Activated CD4-positive, CD25-positive, alpha-beta regulatory T cell treated with anti-CD3 and anti-CD28 coated beads, Interleukin-2, amount 50 U/mL, for 72 hours (primary cell): ENCODE measurements around the gene PRRX2.
"Not testable (repeated sequence)": the region's sequence is repeated elsewhere in the genome, so short reads cannot be mapped to it uniquely, and the experiment has no call there.

Experiments
- DNase-seq: peaks from one replicate; pipeline ENCODE4 v3.0.0; 2021

Gene PRRX2

DNA sequence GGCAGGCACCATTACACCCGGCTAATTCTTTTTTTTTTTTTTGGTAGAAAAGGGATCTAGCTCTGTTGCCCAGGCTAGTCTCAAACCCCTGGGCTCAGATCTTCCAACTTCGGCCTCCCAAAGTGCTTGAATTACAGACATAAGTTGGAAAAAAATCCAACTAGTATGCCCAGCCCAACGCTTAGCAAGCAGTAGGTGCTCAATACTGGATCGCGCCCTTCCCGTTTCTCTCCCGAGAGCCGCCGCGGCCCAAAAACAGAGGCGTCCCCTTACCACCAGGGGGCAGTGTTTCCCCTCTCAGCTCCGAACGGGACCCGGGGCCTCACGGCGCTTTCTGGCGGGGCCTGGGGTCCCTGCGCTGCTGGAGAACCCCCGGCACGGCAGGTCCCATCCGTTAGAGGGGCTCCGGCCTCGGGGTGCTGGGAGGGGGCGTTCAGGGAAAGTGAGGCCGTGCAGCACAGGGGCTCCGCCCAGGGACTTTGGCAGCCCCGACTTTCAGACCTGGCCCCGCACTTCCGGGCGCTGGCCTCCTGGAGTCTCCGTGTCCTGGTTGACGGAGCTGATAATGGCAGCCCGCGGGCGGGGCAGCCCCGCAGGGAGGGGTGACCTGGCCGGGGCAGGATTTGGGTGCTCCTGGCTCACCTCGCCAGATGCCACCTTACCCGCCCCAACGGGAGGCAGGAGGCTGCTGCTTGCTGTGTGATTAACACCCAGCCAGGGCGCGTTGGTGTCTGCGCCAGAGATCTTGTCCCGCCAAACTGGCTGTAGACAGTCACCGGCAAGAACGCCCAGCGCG lies 72.2 kb downstream of the PRRX2 start:
- peak; percentile 91 for DNase-seq

DNA sequence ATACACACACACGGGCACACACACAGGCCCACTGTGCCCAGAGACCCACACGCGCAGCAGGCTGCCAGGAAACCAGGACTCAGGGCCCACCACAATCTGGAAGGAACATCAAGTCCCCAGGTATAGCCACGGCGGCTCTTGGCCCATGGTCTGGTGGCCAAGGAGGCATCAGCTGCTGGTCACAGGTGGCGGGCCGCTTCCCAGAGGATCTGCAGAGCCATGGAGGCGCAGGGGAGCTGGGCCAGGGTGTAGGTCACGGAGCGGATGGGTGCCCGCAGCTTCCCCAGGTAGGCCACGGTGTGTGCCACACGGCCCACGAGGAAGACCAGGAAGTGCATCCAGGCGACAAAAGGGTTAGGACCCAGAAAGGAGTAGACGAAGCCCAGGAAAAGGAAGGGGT lies 74.0 kb downstream of the PRRX2 start:
- no peak for DNase-seq

DNA sequence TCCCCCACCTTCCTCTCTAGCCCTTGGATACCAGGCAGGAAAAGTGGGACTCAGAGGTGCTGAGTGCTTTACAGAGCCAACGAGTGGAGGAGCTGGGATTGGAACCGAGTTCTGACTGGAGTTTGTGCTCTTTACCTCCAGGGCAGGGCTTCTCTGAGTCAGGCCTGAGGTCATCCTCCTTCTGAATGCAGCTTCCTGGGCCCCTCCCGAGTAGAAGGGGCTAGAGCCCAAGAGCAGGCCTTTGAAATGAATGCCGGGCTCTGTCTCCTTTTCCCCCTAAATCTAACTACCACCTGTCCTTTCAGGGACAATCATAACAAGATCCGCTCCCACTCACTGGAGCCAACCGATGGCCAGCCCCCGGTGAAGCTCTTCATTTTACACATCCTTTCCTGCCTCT lies 74.7 kb downstream of the PRRX2 start:
- no peak for DNase-seq

DNA sequence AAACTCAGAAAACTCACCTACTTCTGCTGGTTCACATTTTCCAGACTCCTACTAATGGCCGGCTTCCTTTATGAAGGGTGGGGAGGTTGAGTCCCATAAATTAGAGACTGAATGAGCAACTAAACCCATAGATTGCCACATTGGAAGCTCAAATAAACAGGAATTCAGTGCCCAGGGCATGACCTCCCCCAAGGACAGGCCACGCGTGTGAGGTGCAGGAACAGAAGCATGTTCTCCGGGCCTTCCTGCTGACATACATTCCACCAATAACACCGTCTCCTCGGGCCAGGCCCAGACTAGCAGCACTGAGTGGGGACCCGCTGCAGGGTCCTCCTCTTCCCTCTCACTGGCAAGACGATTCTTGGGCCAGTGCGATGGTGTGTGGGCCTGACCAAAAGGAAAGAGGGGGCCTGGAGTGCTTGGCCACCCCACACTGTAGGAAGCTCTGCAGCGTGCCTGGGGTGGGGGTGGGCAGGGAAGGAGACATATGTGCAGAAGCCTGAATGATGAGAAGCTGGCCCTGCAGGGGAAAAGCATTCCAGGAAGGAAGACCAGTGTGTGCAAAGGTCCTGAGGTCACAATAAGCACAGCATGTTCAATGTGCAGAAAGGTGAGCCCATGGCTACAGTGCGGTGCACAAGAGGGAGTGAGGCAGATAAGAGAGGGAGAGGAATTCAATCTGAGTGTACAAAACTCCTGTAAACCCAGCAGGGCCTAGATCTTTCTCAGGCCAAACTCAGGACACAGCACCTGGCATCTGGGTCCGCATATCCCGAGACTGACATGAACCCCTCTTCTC lies 75.4 kb downstream of the PRRX2 start:
- DNase-seq: no peak

DNA sequence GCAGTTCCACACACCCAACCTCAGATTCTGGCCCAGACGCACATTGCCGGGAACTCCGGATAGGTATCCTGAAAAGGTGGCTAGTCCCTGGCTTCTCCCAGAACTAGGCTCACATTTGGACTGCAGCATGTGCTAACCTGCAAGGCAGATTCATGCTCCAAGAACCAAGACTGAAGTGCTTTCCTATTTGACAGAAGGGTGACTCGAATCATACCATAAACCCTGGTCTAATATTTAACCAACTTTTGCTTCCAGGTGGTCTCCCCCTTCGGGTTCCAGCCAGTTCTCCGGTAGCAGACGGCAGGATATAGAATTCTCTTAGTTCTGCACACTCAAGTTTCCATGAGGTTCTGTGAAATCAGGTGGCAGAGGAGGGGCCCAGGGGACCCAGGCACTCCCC lies 79.8 kb downstream of the PRRX2 start:
- no peak for DNase-seq

DNA sequence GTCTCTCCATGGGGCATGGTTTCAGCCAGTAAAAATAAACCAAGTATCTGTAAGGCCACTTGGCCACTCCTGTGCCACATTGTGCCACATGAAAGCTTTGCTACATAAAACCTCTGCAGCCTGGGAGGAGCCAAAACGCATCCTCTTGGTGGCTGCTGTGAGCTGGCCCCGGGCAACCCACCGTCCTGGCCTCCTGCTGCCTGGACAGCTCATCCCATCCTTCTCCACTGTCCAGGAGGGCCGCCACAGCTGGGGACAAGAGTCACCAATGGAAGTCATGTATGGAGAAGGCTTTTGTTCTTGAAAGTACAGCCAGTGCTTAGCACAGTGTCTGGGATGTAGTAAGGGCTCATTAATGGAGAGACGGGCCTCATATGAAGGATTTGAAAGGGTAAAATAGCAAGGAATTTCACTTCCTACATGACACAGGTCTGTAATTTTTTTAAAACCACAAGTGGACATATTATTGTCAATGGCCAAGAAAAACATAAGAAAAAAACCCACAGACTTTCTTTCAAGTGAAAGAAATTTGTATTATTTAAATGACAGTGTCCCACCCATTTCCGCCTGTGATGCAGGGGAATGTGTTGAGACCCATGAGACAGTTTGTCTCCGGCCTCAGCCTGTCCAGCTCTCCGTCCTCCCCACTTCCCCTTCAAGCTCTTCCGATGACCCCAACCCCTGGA lies 80.8 kb downstream of the PRRX2 start:
- DNase-seq: no peak

DNA sequence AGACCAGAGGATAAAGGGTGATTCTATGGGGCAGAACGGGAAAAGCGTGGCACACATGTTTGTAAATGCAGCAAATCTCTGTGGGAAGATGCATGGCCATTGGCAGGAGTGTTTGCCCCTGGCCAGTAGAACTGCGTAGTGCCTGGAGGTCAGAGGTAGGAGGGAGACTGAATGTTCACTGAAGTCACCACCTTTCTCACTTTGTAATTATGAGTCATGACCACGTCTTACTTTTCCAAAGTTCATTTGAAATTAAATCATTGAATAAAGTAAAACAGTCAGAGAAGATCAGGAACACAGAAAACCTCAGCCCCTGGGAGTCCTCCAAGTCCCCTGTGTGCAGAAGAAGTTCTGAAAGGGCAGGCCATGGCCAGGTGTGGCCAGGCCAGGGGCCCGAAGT lies 82.8 kb downstream of the PRRX2 start:
- no peak for DNase-seq

DNA sequence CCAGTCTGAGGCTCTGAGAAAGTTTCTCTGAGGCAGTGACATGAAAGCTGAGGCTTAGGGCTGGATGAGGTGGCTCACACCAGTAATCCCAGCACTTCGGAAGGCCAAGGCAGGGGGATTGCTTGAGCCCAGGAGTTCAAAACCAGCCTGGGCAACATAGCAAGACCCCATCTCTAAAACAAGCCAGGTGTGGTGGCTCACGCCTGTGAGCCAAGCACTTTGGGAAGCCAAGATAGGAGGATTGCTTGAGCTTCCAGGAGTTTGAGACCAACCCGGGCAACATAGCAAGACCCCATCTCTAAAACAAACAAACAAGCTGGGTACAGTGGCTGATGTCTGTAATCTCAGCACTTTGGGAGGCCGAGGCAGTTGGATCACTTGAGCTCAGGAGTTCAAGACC lies 83.6 kb downstream of the PRRX2 start:
- not testable (repeated sequence) for DNase-seq

DNA sequence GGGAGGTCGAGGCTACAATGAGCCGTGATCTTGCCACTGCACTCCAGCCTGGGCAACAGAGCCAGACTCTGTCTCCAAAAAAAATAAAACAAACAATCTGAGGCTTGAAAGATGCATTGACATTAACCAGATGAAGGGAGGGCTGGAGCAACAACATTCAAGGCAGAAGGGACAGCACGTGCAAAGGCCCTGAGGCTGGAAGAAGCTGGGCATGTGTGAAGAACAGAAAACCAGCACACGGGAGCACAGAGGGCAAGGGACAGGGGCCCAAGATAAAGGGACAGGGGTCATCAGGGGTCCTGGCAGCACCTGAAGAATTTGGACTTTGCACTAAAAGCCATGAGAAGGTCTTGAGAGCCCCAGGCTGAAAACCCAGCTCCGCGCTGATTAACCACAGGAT lies 84.1 kb downstream of the PRRX2 start:
- no peak for DNase-seq

DNA sequence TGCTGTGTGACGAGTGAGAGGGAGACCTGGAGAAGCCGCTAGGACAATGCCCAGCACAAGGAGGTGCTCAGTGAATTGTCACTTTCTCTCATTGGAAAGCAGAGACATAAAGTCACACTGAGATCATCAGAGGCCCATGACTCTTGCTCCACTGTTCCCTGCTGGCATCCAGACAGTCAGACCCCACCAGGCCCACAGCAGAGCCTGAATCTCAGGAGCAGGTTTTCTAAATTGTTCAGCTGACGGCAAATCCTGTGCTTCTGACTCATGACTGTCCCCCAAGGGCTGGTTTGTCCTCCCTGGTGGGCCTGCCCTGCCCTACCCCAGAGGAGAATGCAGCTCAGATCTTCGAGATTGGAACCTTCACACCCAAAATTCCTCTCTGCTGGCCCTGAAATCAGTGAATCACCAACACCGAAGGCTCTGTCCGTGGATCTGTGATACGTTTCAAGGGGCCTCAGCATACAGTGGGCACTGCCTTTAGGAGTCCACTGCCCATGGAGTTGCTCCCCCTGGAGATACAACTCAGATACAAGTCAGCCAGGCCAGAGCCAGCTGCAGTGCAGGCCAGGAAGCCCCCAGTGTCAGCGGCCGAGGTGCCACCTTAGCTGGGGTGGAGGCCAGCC lies 84.7 kb downstream of the PRRX2 start:
- DNase-seq: no peak

DNA sequence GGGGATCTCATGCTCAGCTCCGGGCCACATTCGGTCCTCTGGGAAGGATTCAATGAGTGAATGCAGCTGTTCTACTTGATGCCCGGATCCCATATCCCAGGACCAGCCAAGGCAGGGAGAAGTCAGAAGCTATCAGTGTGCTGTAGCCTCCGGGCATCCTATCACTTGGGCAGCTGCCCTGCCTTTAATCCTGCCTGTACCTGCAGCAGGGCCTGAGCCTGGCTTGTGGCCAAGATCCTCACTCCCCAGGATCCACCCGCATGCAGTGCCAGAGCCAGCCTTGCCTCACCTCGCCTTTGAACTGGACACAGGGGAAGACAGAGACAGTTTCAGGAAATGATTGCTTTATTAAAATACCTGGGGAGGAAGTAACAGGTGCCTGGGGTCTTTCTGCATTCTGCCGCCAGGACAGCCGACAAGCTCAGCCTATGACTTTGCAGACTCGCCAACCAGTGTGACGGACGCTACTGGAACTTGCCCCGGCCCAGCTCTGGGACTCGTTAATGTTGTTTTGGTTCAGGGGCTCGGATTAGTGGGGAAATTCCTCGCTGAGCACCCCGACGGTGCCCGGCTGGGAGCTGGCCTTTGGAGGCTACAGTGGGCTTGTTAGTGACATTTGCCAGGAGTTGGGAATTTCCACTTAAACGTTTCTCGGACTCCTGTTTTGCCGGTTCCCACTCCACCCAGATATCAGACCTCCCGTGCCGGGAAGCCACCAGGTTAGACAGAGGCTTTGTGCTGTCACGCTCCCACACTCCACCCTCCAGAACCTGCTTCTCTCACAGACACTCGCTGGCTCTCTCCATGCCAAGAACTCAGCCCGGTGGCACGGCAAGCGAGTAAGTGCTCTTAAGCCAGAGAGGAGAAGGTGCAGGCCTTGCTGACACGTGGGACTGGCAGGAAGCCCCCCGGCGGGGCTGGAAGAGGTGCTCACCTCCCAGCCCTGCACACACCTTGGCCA lies 86.7 kb downstream of the PRRX2 start:
- no peak for DNase-seq

DNA sequence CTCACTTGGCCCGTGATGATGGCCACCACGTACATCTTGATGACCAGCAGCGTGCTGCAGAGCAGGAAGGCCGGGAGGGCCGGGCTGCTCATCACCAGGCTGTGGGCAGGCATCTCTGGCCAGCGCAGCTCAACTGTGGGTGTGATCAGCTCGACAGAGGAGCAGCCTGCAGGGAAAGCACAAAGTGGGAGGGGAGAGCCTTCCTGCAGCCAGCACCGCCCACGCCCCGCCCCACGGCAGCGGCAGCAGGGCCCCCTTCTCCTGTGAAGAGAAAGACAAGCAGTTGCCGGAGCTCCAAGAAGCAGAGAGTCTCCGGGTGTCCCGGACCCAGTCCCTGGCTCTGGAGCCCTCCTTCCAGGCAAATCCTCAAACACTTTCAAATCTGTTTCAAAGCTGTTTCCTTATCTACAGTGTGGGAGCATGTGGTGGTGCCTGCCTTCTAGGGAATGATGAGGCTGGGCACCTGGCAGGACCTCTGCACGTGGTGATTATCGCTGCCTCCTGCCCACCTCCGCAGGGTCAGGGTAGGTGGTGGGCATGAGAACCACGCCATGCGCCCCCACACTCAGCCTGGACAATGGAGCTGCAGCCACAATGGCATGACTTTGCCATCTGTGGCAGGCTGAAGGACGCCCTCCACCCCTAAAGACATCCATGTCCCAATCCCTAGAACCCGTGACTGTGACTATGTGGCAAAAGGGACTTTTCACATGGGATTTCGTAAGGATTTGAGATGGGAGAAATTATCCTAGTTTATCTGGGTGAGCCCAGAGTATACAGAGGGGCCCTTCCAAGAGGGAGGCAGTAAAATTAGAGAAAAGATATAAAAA lies 87.7 kb downstream of the PRRX2 start, which contains the start of gene PTGES:
Gene PTGES (minus strand): TSS at position 143 of the 830 bp plus-strand sequence. CDS start 30 bp downstream, at position 113.
- DNase-seq: no peak

DNA sequence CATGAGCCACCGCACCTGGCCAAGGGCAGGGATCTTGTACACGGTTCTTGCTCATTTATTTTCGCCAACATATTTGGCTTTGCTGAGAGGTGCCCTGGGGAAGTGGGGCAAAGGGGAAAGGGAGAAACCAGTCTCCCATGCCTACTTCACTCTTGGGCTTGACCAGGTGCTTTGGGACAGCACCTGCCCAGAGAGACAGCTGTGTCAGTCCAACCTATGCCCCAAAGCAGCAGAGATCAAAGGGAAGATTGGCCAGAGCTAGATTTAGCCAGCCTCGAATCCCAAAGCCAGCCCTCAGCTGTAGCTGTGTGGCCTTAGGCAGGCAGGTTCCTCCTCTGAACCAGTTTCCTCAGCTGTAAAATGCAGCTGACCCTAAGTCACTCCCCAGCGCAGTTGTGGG lies 89.7 kb downstream of the PRRX2 start:
- DNase-seq: no peak

DNA sequence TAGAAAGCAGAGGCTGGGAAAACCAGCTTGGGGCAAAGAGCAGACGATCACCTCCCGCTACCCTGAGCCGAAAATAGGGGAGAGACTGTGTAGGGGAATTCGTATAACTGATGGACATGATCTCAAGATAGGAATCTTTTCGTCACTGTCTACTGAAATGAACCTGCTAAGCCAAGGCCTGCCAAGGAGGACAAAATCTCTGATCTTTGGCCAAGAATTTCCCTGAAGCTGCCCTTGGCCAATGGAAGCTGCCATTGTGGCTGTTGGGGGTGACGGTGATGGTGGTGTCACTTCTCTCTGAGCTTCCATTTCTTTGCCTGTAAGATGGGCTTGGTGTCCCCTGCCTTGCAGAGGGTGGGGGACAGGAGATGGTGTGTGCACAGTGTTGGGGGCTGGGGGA lies 90.7 kb downstream of the PRRX2 start:
- no peak for DNase-seq

DNA sequence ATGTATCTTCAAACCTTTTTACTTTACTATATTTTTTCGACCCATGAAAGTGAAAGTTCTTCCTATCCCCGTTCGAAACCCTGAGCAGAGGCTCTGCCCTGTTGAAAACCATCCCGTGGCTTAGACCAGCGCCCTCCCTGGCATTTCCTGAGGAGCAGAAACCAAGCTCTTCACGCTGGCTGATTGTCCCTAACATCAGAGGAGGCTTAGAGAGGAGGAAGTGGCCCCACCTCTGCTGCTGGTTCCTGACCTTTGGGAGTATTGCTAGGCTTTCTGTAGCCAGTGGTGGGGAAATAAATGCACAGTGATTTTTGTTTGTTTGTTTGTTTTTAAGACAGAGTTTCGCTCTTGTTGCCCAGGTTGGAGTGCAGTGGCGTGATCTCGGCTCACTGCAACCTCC lies 91.6 kb downstream of the PRRX2 start:
- DNase-seq: no peak

DNA sequence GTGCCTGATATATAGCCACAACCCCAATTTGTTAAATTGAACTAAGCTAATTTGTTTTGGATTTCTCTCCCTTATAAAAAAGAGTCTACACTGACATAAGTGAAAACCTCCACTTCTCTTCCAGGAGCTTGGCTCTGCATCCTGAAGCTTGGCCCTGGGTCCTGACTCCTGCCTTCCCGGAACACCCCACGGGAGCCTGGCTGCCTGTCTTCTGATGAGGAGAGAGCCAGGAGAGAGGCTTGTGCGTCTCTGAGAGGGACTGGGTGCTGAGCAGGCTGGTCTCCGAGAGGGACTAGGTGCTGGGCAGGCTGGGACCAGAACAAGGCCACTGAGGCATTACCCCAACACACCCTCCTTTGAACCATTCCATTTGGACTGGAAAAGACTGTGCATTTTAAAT lies 93.9 kb downstream of the PRRX2 start:
- DNase-seq: no peak

DNA sequence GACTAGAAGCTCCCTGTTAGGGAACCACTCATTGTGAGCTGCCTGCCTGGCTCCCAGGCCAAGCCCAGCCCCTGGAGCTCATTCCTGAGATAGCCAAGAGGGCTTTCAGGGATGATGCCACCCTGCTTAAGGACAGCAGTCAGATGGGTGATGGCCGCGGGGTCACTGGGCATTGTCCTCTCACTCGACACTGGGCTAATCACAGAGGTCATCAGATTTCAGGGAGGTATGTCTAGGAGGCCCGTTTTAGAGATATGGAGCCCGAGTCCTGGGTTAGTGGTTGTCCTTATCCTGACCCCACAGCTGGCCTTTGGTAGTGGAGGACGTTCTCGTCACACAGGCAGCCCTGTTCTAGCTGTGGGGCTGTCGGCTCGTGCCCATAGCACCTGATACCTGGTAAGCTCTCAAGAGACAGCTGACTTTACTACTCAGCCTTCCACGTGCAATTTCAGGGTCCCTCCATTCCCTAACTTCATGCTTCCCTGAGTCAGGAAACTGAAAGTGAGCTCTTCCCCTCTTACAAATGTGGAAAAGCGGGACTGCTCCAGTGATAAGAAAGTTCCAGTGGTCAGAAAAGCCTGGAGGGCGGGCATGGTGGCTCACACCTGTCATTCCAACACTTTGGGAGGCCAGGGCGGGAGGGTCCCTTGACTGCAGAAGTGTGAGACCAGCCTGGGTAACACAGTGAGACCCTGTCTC lies 94.5 kb downstream of the PRRX2 start:
- DNase-seq: no peak

DNA sequence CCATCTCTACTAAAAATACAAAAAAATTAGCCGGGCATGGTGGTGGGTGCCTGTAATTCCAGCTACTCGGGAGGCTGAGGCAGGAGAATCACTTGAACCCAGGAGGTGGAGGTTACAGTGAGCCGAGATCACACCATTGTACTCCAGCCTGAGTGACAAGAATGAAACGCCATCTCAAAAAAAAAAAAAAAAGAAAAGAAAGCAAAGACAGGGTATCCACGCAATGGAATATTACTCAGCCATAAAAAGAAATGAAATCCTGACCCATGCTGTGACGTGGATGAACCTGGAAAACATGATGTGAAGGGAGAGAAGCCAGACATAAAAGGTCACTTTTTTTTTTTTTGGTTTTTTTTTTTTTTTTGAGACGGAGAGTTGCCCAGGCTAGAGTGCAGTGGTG lies 95.3 kb downstream of the PRRX2 start:
- not testable (repeated sequence) for DNase-seq

DNA sequence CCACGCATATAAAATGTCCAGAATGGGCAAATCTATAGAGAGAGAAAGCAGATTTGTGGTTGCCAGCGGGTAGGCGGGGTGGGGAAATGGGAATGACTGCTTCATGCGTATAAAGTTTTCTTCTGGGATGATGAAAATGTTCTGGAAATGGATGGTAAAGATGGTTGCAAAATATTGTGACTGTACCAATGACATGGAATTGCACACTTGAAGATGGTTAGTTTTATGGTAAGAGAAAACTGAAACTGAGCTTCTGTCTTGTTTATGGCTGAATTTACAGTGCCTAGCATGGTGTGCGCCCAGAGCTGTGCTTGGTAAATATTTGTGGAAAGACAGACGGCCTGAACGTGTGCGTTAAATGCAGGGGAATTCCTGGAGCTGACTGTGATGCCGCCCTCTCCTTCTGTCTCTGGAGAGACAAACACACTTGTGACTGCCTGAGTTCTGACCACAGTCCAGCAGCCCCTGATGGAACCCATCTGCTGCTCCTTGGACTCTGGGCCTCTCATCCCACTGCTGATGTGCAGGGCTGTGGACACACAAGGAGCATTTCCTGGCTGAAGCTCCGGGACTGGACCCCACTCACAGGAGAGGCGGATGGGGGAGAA lies 96.0 kb downstream of the PRRX2 start:
- DNase-seq: no peak

DNA sequence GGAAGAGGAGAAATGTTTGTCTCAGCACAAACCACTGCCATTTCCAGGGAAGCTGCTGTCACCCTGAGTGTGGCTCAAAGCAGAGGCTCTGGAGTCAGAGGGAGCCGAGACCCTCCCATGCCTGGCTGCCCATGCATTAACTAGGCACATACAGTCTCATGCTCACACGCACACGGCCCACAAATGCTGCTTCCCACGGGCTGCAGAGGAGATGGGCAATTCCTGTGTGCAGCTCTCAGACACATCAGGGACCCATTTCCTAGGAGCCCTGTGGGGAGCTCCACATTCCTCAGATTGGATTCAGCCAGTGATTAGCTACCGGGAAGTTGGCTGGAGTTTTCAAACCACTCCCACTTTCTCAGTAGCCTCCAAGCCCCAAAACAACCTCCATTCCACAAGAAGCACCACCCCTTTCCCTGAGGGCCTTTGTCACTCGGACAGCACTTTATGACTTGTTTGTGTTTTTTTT lies 96.5 kb downstream of the PRRX2 start:
- no peak for DNase-seq
